DND-41 (cell line): ENCODE data around the gene ACAN.

Experiments
- ATAC-seq: fragments of 200-7000 bp; cut with Tn5 transposase; 3 replicates; pipeline ENCODE4 v1.9.1; 2021; ENCODE audit warnings: low read depth; ENCODE audit not compliant: insufficient read depth
- DNase-seq: peaks from one replicate; pipeline ENCODE4 v3.0.0-alpha.2; 2020
- H2AFZ ChIP-seq: 2 replicates; pipeline ENCODE4 v1.6.0; 2012; ENCODE audit warnings: low read depth, low read length
- H3K27ac ChIP-seq: 2 replicates; pipeline ENCODE4 v1.5.1; 2012; ENCODE audit warnings: low read length, inconsistent platforms
- H3K27me3 ChIP-seq: fragments of 200-600 bp; sonication (generic); 2 replicates; pipeline ENCODE4 v1.6.0; 2012; ENCODE audit warnings: low read length, mild to moderate bottlenecking, inconsistent platforms; ENCODE audit not compliant: insufficient read depth, poor library complexity
- H3K36me3 ChIP-seq: 2 replicates; pipeline ENCODE4 v1.5.1; 2012; ENCODE audit warnings: low read length, inconsistent platforms; ENCODE audit not compliant: insufficient read depth
- H3K4me1 ChIP-seq: 2 replicates; pipeline ENCODE4 v1.5.1; 2012; ENCODE audit warnings: mild to moderate bottlenecking, low read length; ENCODE audit not compliant: insufficient read depth
- H3K4me2 ChIP-seq: 2 replicates; pipeline ENCODE4 v1.6.0; 2012; ENCODE audit warnings: mild to moderate bottlenecking, moderate library complexity, low read length, inconsistent platforms; ENCODE audit not compliant: insufficient read depth
- H3K4me3 ChIP-seq, 2 experiments: fragments of 200-600 bp in 1 of 2; shearing (Covaris generic) in 1 of 2; 2 replicates each; pipeline ENCODE4 v1.5.1; 2012 to 2016; ENCODE audit warnings: inconsistent platforms in 2 of 2, low read length in 2 of 2, mild to moderate bottlenecking in 2 of 2, low read depth in 1 of 2, moderate library complexity in 1 of 2
- H3K79me2 ChIP-seq: 2 replicates; pipeline ENCODE4 v1.6.0; 2012; ENCODE audit warnings: low read length, inconsistent platforms; ENCODE audit not compliant: insufficient read depth
- H3K9ac ChIP-seq: 2 replicates; pipeline ENCODE4 v1.6.0; 2012; ENCODE audit warnings: low read depth, mild to moderate bottlenecking, inconsistent platforms, low read length, moderate library complexity
- H3K9me3 ChIP-seq: 2 replicates; pipeline ENCODE4 v1.5.1; 2012; ENCODE audit warnings: low read length, moderate library complexity, mild to moderate bottlenecking, inconsistent platforms; ENCODE audit not compliant: insufficient read depth, severe bottlenecking
- H4K20me1 ChIP-seq: 2 replicates; pipeline ENCODE4 v1.6.0; 2012; ENCODE audit warnings: low read length; ENCODE audit not compliant: insufficient read depth
- EZH2 ChIP-seq: IDR thresholded peaks from 3 replicates; pipeline ENCODE4 v1.6.1; 2012; ENCODE audit warnings: borderline replicate concordance, low read depth, mild to moderate bottlenecking, moderate library complexity, low read length, inconsistent platforms; ENCODE audit not compliant: severe bottlenecking
- TF ChIP-seq, protein P1 (sequence below): IDR thresholded peaks from 2 replicates; pipeline ENCODE4 v1.5.1; 2012; ENCODE audit warnings: borderline replicate concordance, low read length, moderate library complexity, mild to moderate bottlenecking; ENCODE audit not compliant: poor library complexity, severe bottlenecking; ENCODE audit errors: extremely low read depth

ACAN gene

DNA sequence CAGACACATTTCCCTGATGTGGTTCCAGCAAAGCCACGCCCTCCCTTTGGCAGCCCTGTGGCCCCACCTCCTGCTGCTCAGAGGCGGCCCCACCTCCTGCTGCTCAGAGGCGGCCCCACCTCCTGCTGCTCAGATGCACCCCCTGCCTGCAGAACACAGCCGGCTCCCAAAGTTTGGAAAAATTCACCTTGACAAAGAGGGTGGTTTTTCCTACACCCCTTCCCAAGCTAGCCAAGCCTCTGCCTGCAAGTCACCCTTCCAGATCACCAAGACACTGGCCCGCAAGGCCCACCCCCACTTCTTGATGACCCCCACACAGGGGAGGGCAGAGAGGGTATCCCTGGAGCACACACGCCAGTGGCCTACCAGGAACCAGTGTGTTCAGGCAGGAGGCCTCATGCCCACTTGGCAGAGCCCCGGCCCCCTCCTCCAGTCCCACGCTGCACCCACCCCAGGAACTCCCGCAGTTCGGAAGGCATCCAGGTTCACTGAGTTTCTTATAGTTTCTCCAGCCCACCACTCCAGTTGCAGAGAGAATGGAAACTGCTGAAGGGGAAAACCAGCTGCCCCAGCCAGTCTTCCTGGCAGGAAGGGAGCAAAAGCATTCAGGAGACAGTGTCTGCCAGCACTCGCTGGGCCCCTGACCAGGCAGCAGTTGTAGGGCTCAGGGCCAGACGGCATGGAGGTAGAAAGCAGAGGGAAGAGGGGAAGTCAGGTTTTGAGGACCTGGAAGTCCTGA lies 94.4 kb downstream of the ACAN start:
- TF ChIP-seq, protein P1, sequence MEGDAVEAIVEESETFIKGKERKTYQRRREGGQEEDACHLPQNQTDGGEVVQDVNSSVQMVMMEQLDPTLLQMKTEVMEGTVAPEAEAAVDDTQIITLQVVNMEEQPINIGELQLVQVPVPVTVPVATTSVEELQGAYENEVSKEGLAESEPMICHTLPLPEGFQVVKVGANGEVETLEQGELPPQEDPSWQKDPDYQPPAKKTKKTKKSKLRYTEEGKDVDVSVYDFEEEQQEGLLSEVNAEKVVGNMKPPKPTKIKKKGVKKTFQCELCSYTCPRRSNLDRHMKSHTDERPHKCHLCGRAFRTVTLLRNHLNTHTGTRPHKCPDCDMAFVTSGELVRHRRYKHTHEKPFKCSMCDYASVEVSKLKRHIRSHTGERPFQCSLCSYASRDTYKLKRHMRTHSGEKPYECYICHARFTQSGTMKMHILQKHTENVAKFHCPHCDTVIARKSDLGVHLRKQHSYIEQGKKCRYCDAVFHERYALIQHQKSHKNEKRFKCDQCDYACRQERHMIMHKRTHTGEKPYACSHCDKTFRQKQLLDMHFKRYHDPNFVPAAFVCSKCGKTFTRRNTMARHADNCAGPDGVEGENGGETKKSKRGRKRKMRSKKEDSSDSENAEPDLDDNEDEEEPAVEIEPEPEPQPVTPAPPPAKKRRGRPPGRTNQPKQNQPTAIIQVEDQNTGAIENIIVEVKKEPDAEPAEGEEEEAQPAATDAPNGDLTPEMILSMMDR = peak; percentile 65
- no peak for TF ChIP-seq EZH2
- Histone ChIP-seq H3K9me3 (no peaks in the 10 kb centered on the region), H3K4me3 (peak overlapping the region in 1 of 2 experiments; percentile 26; a peak in 1 of 4 replicates), H2AFZ (no peak overlapping the region), H3K27me3 (no peaks in the 10 kb centered on the region), H3K79me2 (no peaks in the 10 kb centered on the region), H3K27ac (no peak overlapping the region), H4K20me1 (peaks cover 21% of the 10 kb centered on the region), H3K9ac (no peak overlapping the region), H3K4me1 (peaks cover 28% of the 10 kb centered on the region), H3K4me2 (peak overlapping the region; percentile 47; the same call in 1 of the 2 replicates), H3K36me3 (peaks cover 43% of the 10 kb centered on the region)
- ATAC-seq (peak; percentile 98), DNase-seq (peak; percentile 89)

DNA sequence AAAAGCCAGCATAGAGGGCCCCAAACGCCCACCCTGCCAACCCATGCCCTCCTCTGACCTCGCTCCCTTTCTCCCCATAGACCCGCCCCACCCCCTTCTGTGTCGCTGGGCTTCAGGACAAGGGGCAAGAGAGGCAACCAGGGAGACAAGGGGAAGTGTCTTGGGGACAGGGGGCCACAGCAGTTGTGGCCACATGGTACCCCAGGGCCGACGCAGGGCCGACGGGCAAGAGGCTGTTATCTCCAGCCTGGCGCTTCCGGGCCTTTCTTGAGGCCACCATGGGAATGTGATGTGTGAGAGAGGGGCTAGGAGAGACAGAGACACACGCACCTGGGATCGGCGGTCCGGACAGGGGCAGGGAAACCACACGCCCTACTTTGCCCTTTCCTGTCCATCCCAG lies 95.5 kb downstream of the ACAN start:
- Histone ChIP-seq H3K4me2 (no peak overlapping the region), H3K4me3 (no peak overlapping the region), H3K27ac (no peak overlapping the region), H3K36me3 (peaks cover 55% of the 10 kb centered on the region), H2AFZ (no peak overlapping the region), H3K9ac (no peak overlapping the region), H3K79me2 (no peaks in the 10 kb centered on the region), H3K9me3 (no peaks in the 10 kb centered on the region), H3K27me3 (no peaks in the 10 kb centered on the region), H4K20me1 (peaks cover 27% of the 10 kb centered on the region), H3K4me1 (peaks cover 28% of the 10 kb centered on the region)
- ATAC-seq = no peak
- no peak for TF ChIP-seq EZH2
- TF ChIP-seq, protein P1 = no peak
- no peak for DNase-seq

DNA sequence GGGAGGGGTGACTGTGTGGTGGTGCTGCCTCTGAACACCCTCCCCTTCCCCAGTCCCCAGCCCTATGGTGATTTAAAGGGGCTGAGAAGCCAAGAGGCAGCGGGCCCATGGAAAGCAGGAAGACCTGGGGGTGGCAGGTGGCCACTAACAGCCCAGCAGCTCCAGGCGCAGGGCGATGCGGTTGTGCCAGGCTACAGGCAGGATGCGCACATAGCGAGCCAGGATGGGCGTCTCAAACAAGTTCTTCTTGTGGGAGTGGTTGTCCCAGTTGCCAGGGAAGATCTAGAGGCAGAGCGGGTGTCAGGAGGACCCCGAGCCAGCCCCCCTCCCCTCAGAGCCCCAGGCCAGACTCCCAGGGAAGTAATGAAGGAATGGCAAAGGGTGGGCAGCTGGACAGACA lies 96.0 kb downstream of the ACAN start:
- Histone ChIP-seq H3K27ac (no peak overlapping the region), H3K79me2 (peaks cover 3% of the 10 kb centered on the region; the same call in 1 of the 2 replicates), H3K4me3 (no peak overlapping the region), H3K9ac (no peak overlapping the region), H3K27me3 (no peaks in the 10 kb centered on the region), H3K4me1 (peaks cover 28% of the 10 kb centered on the region), H3K4me2 (no peak overlapping the region), H4K20me1 (peaks cover 32% of the 10 kb centered on the region), H3K36me3 (peaks cover 60% of the 10 kb centered on the region), H3K9me3 (no peaks in the 10 kb centered on the region), H2AFZ (no peak overlapping the region)
- ATAC-seq (no peak), DNase-seq (no peak)
- no peak for TF ChIP-seq EZH2
- TF ChIP-seq, protein P1 = no peak
